Keratinocyte (primary cell): ENCODE measurements around the gene PHF8.

Experiments used
- EZH2 ChIP-seq: IDR thresholded peaks from one replicate; pipeline ENCODE4 v1.6.1; 2012; ENCODE audit warnings: inconsistent platforms, mild to moderate bottlenecking, low read length, moderate library complexity
- TF ChIP-seq, protein P1 (sequence below), 3 experiments: IDR thresholded peaks in 1 of 3; conservative IDR thresholded peaks in 1 of 3; optimal IDR thresholded peaks in 1 of 3; 2 replicates in 2 of 3; 3 replicates in 1 of 3; pipeline versions ENCODE3 to v1.5.1; 2011; ENCODE audit warnings: low read length in 3 of 3, mild to moderate bottlenecking in 3 of 3, moderate library complexity in 2 of 3, control low read depth in 1 of 3, inconsistent platforms in 1 of 3; ENCODE audit not compliant: insufficient read depth in 2 of 3; ENCODE audit errors: extremely low read depth in 1 of 3

DNA sequence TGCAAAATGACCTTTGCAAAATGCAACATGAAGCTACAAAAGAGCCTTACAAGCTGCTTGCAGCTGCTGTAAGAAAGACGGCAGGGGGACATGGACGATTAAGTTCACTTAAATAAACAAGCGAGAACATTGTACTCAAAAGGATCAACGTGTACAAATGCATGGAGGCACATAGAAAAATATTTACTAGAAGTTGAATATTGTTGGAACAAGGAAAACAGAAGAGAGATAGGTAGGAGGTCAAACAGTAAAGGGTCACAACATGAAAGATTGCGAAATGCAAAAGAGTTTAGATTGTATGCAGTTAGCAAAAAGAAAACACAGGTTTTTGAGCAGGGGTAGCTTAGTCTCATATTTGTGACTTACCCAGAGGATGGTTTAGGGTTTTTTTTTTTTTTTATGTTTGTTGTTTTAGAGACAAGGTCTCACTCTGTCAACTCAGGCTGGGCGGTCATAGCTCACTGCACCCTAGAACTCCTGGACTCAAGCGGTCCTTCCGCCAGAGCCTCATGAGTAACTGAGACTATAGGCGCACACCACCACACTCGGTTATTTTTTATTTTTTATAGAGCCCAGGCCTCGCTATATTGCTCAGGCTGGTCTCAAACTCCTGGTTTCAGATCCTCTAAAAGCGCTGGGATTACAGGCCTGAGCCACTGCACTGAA is 1.4 kb upstream of the PHF8 start:
- TF ChIP-seq, protein P1, sequence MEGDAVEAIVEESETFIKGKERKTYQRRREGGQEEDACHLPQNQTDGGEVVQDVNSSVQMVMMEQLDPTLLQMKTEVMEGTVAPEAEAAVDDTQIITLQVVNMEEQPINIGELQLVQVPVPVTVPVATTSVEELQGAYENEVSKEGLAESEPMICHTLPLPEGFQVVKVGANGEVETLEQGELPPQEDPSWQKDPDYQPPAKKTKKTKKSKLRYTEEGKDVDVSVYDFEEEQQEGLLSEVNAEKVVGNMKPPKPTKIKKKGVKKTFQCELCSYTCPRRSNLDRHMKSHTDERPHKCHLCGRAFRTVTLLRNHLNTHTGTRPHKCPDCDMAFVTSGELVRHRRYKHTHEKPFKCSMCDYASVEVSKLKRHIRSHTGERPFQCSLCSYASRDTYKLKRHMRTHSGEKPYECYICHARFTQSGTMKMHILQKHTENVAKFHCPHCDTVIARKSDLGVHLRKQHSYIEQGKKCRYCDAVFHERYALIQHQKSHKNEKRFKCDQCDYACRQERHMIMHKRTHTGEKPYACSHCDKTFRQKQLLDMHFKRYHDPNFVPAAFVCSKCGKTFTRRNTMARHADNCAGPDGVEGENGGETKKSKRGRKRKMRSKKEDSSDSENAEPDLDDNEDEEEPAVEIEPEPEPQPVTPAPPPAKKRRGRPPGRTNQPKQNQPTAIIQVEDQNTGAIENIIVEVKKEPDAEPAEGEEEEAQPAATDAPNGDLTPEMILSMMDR (optimal IDR thresholded peaks at IDR 0.05 in 1 of 3, IDR thresholded peaks at IDR 0.05 in 1 of 3, conservative IDR thresholded peaks at IDR 0.05 in 1 of 3; ENCODE audit: extremely low read depth in 1 of 3, insufficient read depth in 2 of 3, low read length in 3 of 3), result no peak
- no peak for TF ChIP-seq EZH2
